NCI-H524 treated with DMSO at 0.1 percent for 48 hours (cell line): ENCODE results near the gene ICE2.

Experiments
- DNase-seq: peaks from one replicate; lab custom pipeline; 2025; lab: John Stamatoyannopoulos, UW

Gene ICE2

DNA sequence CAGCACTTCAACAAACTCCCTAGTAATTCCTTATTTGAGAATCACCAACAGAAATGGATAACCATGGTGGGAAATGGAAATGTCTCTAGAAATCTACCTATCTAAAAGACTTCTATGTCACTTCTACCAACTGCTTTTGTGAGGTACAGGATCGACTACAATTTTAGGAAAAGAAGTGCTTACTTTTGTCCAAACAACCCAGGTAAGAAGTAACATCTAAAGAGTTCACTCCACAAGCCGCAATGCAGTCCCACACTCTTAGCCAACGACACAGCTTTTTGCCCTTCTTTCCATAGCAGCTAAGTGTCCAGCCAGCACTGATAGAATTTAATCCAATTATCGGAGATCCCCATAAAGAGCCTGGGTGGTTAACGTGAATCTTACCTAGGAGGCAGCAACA lies 109.2 kb downstream of the ICE2 start:
- DNase-seq = peak; percentile 53
